Parathyroid adenoma (tissue), 2 donors: ENCODE data around the gene HDX.

Source experiments
- H2AFZ ChIP-seq: fragments of 300-600 bp; sonication (generic); one replicate; pipeline ENCODE4 v1.7.0; 2017; ENCODE audit warnings: antibody characterized with exemption, mild to moderate bottlenecking
- H3K27ac ChIP-seq: fragments of 300-600 bp; sonication (generic); one replicate; pipeline ENCODE4 v1.7.0; 2017
- H3K27me3 ChIP-seq: fragments of 300-600 bp; sonication (generic); one replicate; pipeline ENCODE4 v1.7.0; 2017; ENCODE audit warnings: low read length; ENCODE audit not compliant: control insufficient read depth, insufficient read depth
- H3K36me3 ChIP-seq: fragments of 300-600 bp; sonication (generic); one replicate; pipeline ENCODE4 v1.7.0; 2017; ENCODE audit warnings: low read length; ENCODE audit not compliant: control insufficient read depth, insufficient read depth
- H3K4me1 ChIP-seq: fragments of 300-600 bp; sonication (generic); one replicate; pipeline ENCODE4 v1.7.0; 2017; ENCODE audit warnings: control low read depth
- H3K4me2 ChIP-seq: fragments of 300-600 bp; sonication (generic); one replicate; pipeline ENCODE4 v1.7.0; 2017; ENCODE audit warnings: low read length
- H3K4me3 ChIP-seq: fragments of 300-600 bp; sonication (generic); one replicate; pipeline ENCODE4 v1.7.0; 2017; ENCODE audit warnings: low read depth, low read length
- H3K79me2 ChIP-seq: fragments of 300-600 bp; sonication (generic); one replicate; pipeline ENCODE4 v1.7.0; 2017; ENCODE audit warnings: control low read depth
- H3K9ac ChIP-seq: fragments of 300-600 bp; sonication (generic); one replicate; pipeline ENCODE4 v1.7.0; 2017; ENCODE audit warnings: mild to moderate bottlenecking
- H3K9me3 ChIP-seq: fragments of 300-600 bp; sonication (generic); one replicate; pipeline ENCODE4 v1.7.0; 2017; ENCODE audit warnings: low read length; ENCODE audit not compliant: control insufficient read depth
- CTCF ChIP-seq: fragments of 300-600 bp; sonication (generic); IDR thresholded peaks from one replicate; pipeline ENCODE4 v1.7.0; 2017; ENCODE audit warnings: antibody characterized with exemption, mild to moderate bottlenecking
- donor health status: primary hyperparathyroidism.

The HDX gene

GRCh38 chrX:84339507-84340364, 162.5 kb downstream of the HDX start:
- Histone ChIP-seq H3K9ac (no peak overlapping the region), H3K4me3 (no peak overlapping the region), H2AFZ (no peak overlapping the region), H3K36me3 (no peaks in the 10 kb centered on the region), H3K79me2 (no peaks in the 10 kb centered on the region), H3K4me1 (no peaks in the 10 kb centered on the region), H3K9me3 (no peaks in the 10 kb centered on the region), H3K4me2 (no peak overlapping the region), H3K27me3 (no peaks in the 10 kb centered on the region), H3K27ac (no peak overlapping the region)
- TF ChIP-seq CTCF = no peak

- H3K27me3 ChIP-seq = no peaks in the 10 kb centered on the region
- no peak overlapping the region for H3K4me3 ChIP-seq
- H3K4me1 ChIP-seq = no peaks in the 10 kb centered on the region
- no peak for TF ChIP-seq CTCF
- no peak overlapping the region for H2AFZ ChIP-seq
- H3K9ac ChIP-seq = no peak overlapping the region
- H3K36me3 ChIP-seq = no peaks in the 10 kb centered on the region
- no peak overlapping the region for H3K27ac ChIP-seq
- no peaks in the 10 kb centered on the region for H3K9me3 ChIP-seq
- H3K4me2 ChIP-seq = no peak overlapping the region
- H3K79me2 ChIP-seq = no peaks in the 10 kb centered on the region
Measured at GRCh38 chrX:84336646-84337045, 165.6 kb downstream of the HDX start.

- H3K9me3 ChIP-seq = no peaks in the 10 kb centered on the region
- no peak overlapping the region for H2AFZ ChIP-seq
- TF ChIP-seq CTCF = no peak
- H3K9ac ChIP-seq = no peak overlapping the region
- H3K79me2 ChIP-seq = no peaks in the 10 kb centered on the region
- no peaks in the 10 kb centered on the region for H3K4me1 ChIP-seq
- H3K27ac ChIP-seq = no peak overlapping the region
- no peak overlapping the region for H3K4me3 ChIP-seq
- H3K36me3 ChIP-seq = no peaks in the 10 kb centered on the region
- no peak overlapping the region for H3K4me2 ChIP-seq
- H3K27me3 ChIP-seq = no peaks in the 10 kb centered on the region
Measured at GRCh38 chrX:84335121-84335520, 167.1 kb downstream of the HDX start.

- Histone ChIP-seq H3K4me3 (no peak overlapping the region), H3K27ac (no peak overlapping the region), H3K4me2 (no peak overlapping the region), H3K27me3 (no peaks in the 10 kb centered on the region), H3K9ac (no peak overlapping the region), H3K9me3 (no peaks in the 10 kb centered on the region), H3K79me2 (no peaks in the 10 kb centered on the region), H2AFZ (no peak overlapping the region), H3K36me3 (no peaks in the 10 kb centered on the region), H3K4me1 (no peaks in the 10 kb centered on the region)
- no peak for TF ChIP-seq CTCF
Measured at GRCh38 chrX:84322083-84322827, 180.0 kb downstream of the HDX start.
